Measurements from ENCODE around the gene KLC4.

KLC4 gene

DNA sequence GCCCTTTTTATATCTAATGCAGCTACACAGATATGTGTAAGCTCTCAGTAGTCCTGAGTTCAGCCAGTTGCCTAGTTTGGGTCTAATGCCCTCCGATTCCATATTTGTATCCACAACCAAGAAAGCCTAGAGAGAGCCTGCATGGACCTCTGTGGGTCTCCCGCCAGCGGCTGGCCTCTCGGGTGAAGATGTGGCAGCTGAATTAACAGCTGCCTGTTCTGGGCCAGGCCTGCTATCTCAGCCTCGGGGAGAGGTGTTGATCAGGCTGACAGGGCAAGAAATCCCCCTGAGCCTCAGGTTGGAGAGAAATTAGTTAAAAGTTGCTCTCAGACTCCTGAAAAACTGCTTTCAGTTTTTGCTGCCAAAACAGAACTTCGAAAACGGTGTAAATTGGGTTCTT, 36.5 kb downstream of the KLC4 start:
- H3K36me3 ChIP-seq (ENCODE audit: control insufficient read depth in 2 of 2, insufficient read depth in 2 of 2, low read length in 2 of 2) = no peaks in the 10 kb centered on the region
- H3K27me3 ChIP-seq (ENCODE audit: control insufficient read depth in 1 of 2, insufficient read depth in 2 of 2, low read length in 2 of 2) = no peaks in the 10 kb centered on the region
- no peak overlapping the region for H3K9ac ChIP-seq (ENCODE audit: low read length in 2 of 2)
- peaks cover 8% of the 10 kb centered on the region for H3K4me1 ChIP-seq (ENCODE audit: control insufficient read depth, insufficient read depth, low read length)
- no peak overlapping the region for H3K4me3 ChIP-seq (ENCODE audit: low read length in 2 of 2)
- H3K27ac ChIP-seq (ENCODE audit: low read length) = no peak overlapping the region
- H3K9me3 ChIP-seq (ENCODE audit: control insufficient read depth in 2 of 2, low read length in 2 of 2) = no peaks in the 10 kb centered on the region

DNA sequence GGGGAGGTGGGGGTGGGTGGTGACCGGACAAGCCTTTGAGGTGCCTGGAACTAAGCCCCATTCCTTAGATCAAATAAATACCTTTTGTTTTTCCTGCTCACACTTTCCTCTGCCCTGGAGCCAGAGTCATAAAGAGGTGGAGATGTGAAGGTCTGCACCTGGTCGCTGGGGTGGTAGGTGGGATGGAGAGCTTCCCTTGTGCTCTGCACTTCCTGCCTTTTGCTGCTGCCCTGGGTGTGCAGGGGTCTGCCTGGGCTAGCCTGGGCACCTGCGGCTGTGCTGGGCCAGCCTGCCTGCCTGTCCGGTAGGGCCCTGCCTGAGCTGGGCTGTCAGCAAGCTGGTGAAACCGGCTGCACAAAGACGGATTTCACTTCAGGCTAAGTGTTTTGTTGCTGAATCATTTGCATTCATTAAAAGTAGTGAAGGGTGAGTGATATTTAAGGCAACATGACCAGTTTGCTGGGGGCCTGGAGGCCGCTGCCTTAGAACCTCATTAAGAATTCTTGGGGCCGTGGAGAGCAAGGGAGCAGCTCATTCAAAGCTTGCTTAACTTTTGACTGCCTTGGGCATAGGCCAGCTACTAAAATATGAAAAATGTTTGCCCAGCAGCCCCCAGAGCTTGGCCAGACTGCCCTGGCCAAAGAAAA, 37.1 kb downstream of the KLC4 start:
- Histone ChIP-seq H3K36me3 (ENCODE audit: control insufficient read depth in 2 of 2, insufficient read depth in 2 of 2, low read length in 2 of 2) (no peaks in the 10 kb centered on the region), H3K27ac (ENCODE audit: low read length) (no peak overlapping the region), H3K9me3 (ENCODE audit: control insufficient read depth in 2 of 2, low read length in 2 of 2) (no peaks in the 10 kb centered on the region), H3K9ac (ENCODE audit: low read length in 2 of 2) (no peak overlapping the region), H3K4me3 (ENCODE audit: low read length in 2 of 2) (no peak overlapping the region), H3K27me3 (ENCODE audit: control insufficient read depth in 1 of 2, insufficient read depth in 2 of 2, low read length in 2 of 2) (no peaks in the 10 kb centered on the region), H3K4me1 (ENCODE audit: control insufficient read depth, insufficient read depth, low read length) (peaks cover 8% of the 10 kb centered on the region)

DNA sequence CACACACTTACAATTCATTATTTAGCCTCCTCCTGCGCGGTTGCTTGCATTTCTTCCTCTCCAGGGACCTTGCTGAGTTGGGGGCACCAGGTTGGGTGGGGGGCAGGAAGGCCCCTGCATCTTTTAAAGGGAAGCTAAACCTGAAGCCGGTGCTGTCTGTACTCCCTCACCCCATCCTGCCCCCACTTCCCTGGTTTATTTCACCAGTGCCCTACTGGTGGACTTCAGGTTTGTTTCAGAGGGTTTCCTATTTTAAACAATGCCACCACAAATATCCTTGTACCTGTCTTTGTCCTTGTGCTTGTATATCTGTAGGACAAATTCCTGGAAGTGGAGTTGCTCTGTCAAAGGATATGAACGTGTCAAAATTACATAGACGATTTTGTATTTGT, 37.7 kb downstream of the KLC4 start:
- H3K27ac ChIP-seq (ENCODE audit: low read length) = no peak overlapping the region
- no peak overlapping the region for H3K4me3 ChIP-seq (ENCODE audit: low read length in 2 of 2)
- no peak overlapping the region for H3K9ac ChIP-seq (ENCODE audit: low read length in 2 of 2)

DNA sequence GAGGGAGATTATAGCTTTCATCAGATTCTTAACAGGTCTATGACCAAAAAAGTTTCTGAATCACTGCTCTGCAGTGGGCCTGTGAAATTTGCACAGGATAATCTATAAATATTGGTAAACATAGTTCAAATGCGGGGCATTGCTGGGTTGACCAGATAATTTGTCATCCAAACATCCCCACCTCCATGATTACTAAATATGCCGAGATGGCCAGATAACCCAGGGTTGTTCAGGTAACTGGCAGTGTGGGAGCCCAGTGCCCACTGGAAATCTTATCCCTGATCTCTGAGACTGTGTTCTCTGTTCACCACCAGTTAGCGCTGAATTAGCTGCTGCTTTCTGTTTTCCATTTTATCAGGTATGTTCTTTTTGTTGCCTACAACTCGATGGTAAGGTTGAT, 38.1 kb downstream of the KLC4 start:
- Histone ChIP-seq H3K9ac (ENCODE audit: low read length in 2 of 2) (no peak overlapping the region), H3K9me3 (ENCODE audit: control insufficient read depth in 2 of 2, low read length in 2 of 2) (no peaks in the 10 kb centered on the region), H3K27me3 (ENCODE audit: control insufficient read depth in 1 of 2, insufficient read depth in 2 of 2, low read length in 2 of 2) (no peaks in the 10 kb centered on the region), H3K4me3 (ENCODE audit: low read length in 2 of 2) (no peak overlapping the region), H3K27ac (ENCODE audit: low read length) (no peak overlapping the region), H3K4me1 (ENCODE audit: control insufficient read depth, insufficient read depth, low read length) (peaks cover 8% of the 10 kb centered on the region), H3K36me3 (ENCODE audit: control insufficient read depth in 2 of 2, insufficient read depth in 2 of 2, low read length in 2 of 2) (no peaks in the 10 kb centered on the region)

More for the DNA sequence above, 37.7 kb downstream of the KLC4 start:
- Histone ChIP-seq H3K9me3 (ENCODE audit: control insufficient read depth in 2 of 2, low read length in 2 of 2) (no peaks in the 10 kb centered on the region), H3K27me3 (ENCODE audit: control insufficient read depth in 1 of 2, insufficient read depth in 2 of 2, low read length in 2 of 2) (no peaks in the 10 kb centered on the region), H3K4me1 (ENCODE audit: control insufficient read depth, insufficient read depth, low read length) (peaks cover 8% of the 10 kb centered on the region), H3K36me3 (ENCODE audit: control insufficient read depth in 2 of 2, insufficient read depth in 2 of 2, low read length in 2 of 2) (no peaks in the 10 kb centered on the region)

DNA sequence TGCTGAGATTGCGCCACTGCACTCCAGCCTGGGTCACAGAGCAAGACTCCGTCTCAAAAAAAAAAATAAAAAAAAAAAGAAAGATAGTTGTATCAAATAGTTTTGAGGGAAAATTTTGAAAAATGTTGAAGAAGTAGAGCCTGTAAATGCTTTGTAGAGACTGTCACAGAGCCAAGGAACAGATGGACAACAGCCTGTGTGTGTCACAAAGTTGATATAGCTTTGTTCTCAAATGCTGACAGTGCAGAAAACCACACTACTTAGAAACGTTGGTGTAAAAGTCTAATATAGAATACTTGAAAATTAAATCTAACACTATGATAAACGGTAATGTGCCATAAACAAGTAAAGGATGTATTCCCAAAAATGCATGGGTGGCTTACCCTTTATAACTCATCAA, 42.1 kb downstream of the KLC4 start:
- H3K4me3 ChIP-seq (ENCODE audit: low read length in 2 of 2) = no peak overlapping the region
- H3K36me3 ChIP-seq (ENCODE audit: control insufficient read depth in 2 of 2, insufficient read depth in 2 of 2, low read length in 2 of 2) = no peaks in the 10 kb centered on the region
- no peaks in the 10 kb centered on the region for H3K27me3 ChIP-seq (ENCODE audit: control insufficient read depth in 1 of 2, insufficient read depth in 2 of 2, low read length in 2 of 2)
- no peak overlapping the region for H3K9ac ChIP-seq (ENCODE audit: low read length in 2 of 2)
- H3K4me1 ChIP-seq (ENCODE audit: control insufficient read depth, insufficient read depth, low read length) = no peaks in the 10 kb centered on the region
- no peak overlapping the region for H3K27ac ChIP-seq (ENCODE audit: low read length)
- no peaks in the 10 kb centered on the region for H3K9me3 ChIP-seq (ENCODE audit: control insufficient read depth in 2 of 2, low read length in 2 of 2)

DNA sequence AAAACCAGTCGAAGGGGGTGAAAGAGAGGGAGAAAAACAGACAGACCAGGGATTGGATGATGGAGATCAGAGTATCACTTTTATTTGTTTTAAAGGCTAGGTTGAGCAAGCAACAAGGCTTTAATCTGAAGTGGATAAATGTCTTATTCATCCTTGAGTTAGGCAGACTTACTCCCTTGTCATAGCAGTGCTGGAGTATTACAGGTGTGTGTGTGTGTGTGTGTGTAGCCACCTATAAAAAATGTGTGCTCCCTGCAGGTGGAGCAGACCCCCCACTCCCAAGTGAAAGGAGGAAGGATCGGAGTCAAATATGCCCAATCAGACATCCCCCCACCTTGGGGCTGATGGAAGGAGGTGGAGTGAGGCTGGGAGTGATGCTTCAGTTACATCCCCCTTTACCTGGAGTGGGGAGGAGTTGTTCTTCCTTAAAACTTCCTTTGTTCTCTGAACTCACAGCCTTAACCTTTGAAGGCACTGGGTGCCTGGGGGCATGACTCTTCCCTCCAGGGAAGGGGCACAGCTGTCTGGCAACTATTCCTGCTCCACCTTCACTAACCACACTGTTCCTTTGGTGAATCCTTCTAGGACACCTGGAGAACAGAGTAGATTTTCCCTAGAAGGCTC, 43.9 kb downstream of the KLC4 start:
- Histone ChIP-seq H3K9me3 (ENCODE audit: control insufficient read depth in 2 of 2, low read length in 2 of 2) (no peaks in the 10 kb centered on the region), H3K27me3 (ENCODE audit: control insufficient read depth in 1 of 2, insufficient read depth in 2 of 2, low read length in 2 of 2) (no peaks in the 10 kb centered on the region), H3K9ac (ENCODE audit: low read length in 2 of 2) (no peak overlapping the region), H3K27ac (ENCODE audit: low read length) (no peak overlapping the region), H3K4me1 (ENCODE audit: control insufficient read depth, insufficient read depth, low read length) (no peaks in the 10 kb centered on the region), H3K36me3 (ENCODE audit: control insufficient read depth in 2 of 2, insufficient read depth in 2 of 2, low read length in 2 of 2) (no peaks in the 10 kb centered on the region), H3K4me3 (ENCODE audit: low read length in 2 of 2) (no peak overlapping the region)

DNA sequence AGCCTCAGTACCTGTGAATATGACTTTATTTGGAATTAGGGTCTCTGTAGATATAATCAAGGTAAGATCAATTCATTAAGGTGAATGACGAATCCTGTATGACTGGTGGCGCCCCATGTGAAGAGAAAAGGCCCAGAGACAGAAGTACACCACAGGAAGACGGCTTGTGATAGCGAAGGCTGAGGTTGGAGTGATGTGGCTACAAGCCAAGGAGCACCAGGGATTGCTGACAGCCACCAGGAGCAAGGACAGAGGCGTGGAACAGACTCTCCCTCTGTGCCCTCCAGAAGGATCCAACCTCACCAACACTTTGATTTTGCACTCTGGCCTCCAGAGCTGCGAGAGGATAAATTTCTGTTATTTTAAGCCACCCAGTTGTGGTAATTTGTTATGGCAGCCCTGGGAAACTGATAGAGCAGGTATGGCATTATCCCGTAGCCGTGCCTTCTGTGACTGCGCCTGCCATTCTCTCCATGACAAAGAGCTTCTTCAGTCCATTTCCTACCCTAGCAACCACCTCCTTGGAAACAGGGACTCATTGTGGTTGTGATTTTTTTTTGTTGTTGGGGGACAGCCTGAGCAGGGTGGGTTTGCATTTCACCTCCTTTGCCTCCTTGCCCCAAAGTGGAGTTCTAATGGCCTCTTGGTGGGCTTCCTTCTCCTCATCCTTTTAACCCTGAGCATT, 46.2 kb downstream of the KLC4 start:
- H3K27ac ChIP-seq (ENCODE audit: low read length) = no peak overlapping the region
- no peaks in the 10 kb centered on the region for H3K9me3 ChIP-seq (ENCODE audit: control insufficient read depth in 2 of 2, low read length in 2 of 2)
- no peaks in the 10 kb centered on the region for H3K4me1 ChIP-seq (ENCODE audit: control insufficient read depth, insufficient read depth, low read length)
- no peaks in the 10 kb centered on the region for H3K36me3 ChIP-seq (ENCODE audit: control insufficient read depth in 2 of 2, insufficient read depth in 2 of 2, low read length in 2 of 2)
- H3K9ac ChIP-seq (ENCODE audit: low read length in 2 of 2) = no peak overlapping the region
- H3K4me3 ChIP-seq (ENCODE audit: low read length in 2 of 2) = no peak overlapping the region
- H3K27me3 ChIP-seq (ENCODE audit: control insufficient read depth in 1 of 2, insufficient read depth in 2 of 2, low read length in 2 of 2) = no peaks in the 10 kb centered on the region

DNA sequence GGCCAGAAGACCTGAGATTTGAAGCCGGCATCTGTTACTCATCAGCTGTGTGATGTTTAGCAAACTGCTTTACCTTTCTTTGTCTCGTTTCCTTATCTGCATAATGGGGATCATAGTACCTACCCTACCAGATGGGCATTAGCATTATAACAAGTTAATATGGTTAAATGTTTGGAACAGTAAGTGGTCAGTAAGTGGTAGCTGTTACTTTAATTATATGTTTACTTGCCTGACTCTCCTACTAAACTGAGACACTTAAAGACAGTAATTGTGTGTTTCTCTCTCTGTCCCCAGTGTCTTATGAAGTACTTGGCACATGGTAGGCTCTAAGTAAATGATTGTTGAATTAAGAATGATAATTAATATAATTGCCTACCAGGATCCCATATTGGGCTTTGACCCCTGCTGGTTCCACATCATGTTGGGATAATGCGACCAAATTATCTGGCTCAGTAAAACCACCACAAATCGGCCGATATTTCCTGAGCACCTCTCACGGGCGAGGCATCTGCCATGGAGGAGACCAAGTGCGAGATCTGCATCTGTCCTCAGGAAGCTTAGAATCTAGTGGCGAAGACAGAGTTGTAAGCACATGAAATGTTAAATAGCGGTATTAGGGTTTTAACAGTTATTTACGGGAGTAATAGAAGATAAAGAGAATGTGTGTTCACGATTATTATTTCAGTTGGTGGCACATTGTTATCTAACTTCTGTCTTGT, 48.1 kb downstream of the KLC4 start:
- H3K36me3 ChIP-seq (ENCODE audit: control insufficient read depth in 2 of 2, insufficient read depth in 2 of 2, low read length in 2 of 2) = no peaks in the 10 kb centered on the region
- H3K4me3 ChIP-seq (ENCODE audit: low read length in 2 of 2) = no peak overlapping the region
- H3K4me1 ChIP-seq (ENCODE audit: control insufficient read depth, insufficient read depth, low read length) = no peaks in the 10 kb centered on the region
- no peaks in the 10 kb centered on the region for H3K27me3 ChIP-seq (ENCODE audit: control insufficient read depth in 1 of 2, insufficient read depth in 2 of 2, low read length in 2 of 2)
- H3K27ac ChIP-seq (ENCODE audit: low read length) = no peak overlapping the region
- H3K9ac ChIP-seq (ENCODE audit: low read length in 2 of 2) = no peak overlapping the region
- no peaks in the 10 kb centered on the region for H3K9me3 ChIP-seq (ENCODE audit: control insufficient read depth in 2 of 2, low read length in 2 of 2)

DNA sequence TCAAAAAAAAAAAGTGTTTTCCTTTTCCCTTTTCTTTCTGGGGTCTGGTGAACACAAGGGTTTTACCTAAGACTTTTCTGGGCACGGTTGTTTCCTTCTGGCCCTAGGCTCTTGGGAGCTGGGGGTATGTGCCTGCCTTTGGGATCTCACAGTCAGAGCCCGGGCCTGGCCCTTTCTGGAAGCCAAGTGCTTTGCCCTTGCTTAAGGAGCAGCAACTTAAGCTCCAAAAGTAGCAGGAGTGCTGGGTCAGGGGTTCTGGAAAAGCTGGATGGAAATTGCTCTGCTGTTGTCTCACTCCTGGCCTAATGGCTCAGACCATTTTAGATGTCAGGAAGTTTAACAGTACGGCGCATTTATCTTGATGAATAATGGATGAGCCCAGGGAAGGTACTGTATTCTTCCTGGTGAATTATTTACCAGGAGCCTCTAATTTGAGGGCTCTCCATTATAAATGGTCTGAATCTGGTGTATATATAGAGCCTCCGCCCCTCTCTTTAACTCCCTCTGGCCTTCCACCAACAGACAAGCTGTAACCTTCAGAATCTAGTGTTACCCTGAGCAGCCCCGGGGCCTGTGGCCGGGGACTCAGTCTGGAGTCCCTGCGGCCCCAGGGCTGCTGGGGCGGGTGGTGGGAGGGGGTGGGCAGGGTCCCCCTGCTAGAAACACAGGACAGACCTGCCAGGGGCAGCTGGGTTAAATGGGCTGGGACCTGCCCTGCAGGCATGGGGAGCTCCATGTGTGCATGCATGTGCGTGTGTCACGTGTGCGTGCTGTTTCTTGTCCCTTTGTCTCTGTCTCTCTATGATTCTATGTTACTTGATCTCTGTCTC, 54.2 kb downstream of the KLC4 start:
- Histone ChIP-seq H3K4me1 (ENCODE audit: control insufficient read depth, insufficient read depth, low read length) (no peaks in the 10 kb centered on the region), H3K9ac (ENCODE audit: low read length in 2 of 2) (no peak overlapping the region), H3K9me3 (ENCODE audit: control insufficient read depth in 2 of 2, low read length in 2 of 2) (no peaks in the 10 kb centered on the region), H3K27me3 (ENCODE audit: control insufficient read depth in 1 of 2, insufficient read depth in 2 of 2, low read length in 2 of 2) (peaks cover 0 to 2% of the 10 kb centered on the region in 2 donors), H3K27ac (ENCODE audit: low read length) (no peak overlapping the region), H3K4me3 (ENCODE audit: low read length in 2 of 2) (no peak overlapping the region), H3K36me3 (ENCODE audit: control insufficient read depth in 2 of 2, insufficient read depth in 2 of 2, low read length in 2 of 2) (no peaks in the 10 kb centered on the region)

DNA sequence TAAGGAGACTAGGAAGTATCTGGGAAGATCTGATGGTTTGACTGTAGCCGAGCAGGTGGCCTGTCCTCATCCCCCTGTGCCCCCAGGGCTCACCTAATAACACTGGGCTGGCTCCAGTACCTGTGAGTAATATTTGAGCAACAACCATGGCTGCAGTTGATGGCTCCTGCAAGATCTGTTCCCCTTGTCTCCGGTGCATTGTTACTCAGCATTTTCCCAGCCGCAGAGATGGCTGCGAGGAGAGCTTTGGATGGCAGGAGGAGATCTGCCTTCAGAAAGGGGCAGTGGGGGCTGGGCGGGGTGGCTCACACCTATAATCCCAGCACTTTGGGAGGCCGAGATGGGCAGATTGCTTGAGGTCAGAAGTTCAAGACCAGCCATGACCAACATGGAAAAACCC, 55.9 kb downstream of the KLC4 start:
- Histone ChIP-seq H3K36me3 (ENCODE audit: control insufficient read depth in 2 of 2, insufficient read depth in 2 of 2, low read length in 2 of 2) (no peaks in the 10 kb centered on the region), H3K27ac (ENCODE audit: low read length) (no peak overlapping the region)

More for the DNA sequence above, 55.9 kb downstream of the KLC4 start:
- Histone ChIP-seq H3K27me3 (ENCODE audit: control insufficient read depth in 1 of 2, insufficient read depth in 2 of 2, low read length in 2 of 2) (peaks cover 0 to 6% of the 10 kb centered on the region in 2 donors), H3K4me1 (ENCODE audit: control insufficient read depth, insufficient read depth, low read length) (peaks cover 2% of the 10 kb centered on the region), H3K9me3 (ENCODE audit: control insufficient read depth in 2 of 2, low read length in 2 of 2) (no peaks in the 10 kb centered on the region), H3K9ac (ENCODE audit: low read length in 2 of 2) (no peak overlapping the region), H3K4me3 (ENCODE audit: low read length in 2 of 2) (no peak overlapping the region)
